ENCODE data around the gene LSM5.

The LSM5 gene

GRCh38 chr7:32490127-32490796 lies at the start of gene LSM5:
Gene LSM5 (minus strand): TSS chr7:32490380. CDS start chr7:32490365, 15 bp downstream.
- peak; percentile 84 for DNase-seq (ENCODE audit: low read depth, low spot score)

DNA sequence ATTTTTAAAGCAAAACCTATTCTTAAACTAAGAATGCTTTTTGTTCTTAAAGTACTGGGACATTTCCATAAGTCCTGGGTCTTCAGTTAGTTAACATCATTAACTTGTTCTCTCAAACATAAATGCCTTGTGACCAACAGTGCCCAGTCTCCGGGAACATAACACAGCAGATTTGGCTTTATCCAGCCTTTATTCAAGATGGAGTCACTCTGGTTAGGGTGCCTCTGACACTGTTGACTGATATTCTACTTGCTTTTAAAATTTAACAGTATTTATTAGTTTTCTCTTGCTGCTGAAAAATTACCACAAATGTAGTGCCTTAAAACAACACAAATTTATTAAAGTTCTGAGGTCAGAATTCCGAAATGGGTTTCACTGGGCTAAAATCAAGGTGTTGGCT lies 49.2 kb upstream of the LSM5 start:
- DNase-seq (ENCODE audit: low read depth, low spot score), result no peak

DNA sequence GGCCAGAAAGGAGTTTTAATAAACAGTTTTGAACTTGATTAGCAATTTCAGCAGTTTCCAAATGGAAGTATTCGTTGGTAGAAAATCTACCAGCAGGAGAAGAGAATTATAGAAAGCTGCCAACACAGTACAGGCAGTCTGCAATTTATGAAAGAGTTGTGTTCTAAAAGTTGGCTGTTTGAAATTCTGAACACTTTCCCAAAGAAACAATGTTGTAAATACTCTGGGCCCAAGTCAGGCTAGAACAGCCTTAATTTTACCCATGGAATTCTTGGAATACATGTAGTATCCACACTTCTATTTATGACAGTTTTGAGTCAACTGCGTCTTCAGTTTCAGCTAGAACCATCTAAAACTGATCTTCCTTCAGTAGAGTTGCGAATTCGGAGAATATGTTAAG lies 47.6 kb upstream of the LSM5 start:
- no peak for DNase-seq (ENCODE audit: low read depth, low spot score)

DNA sequence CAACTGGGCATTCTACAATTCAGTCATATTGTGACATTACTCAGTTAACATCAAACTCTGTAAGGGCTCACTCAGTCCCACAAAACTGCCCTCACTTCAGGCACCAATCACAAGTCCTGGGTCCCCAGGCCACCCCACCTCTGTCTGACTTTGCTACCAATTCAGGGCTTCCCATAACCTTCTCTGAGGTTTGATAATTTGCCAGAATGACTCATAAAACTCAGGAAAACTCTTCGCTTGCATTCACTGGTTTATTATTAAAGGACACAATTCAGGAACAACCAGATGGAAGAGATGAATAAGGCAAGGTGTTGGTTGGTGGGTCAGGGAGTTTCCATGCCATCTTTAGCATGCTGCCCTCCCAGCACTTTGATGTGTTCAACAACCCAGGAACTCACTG lies 46.4 kb upstream of the LSM5 start:
- DNase-seq (ENCODE audit: low read depth, low spot score), result no peak

DNA sequence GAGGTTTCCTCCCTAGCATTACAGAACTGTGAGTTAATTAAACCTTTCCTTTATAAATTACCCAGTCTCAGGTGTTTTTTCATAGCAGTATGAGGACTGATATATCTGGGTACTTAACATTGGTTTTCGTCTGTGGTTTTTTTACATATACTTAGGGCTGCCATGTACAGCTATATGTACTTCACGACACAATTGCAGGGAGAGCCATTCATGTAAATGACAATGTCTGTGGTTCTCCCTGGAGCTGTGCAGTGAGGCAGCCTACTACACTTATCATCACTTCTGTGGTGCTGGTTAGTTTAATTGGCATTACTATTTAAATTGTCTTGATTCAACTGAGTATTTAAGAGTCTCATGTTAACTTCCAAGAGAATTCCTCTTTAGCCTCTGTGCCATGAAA lies 45.8 kb upstream of the LSM5 start:
- DNase-seq (ENCODE audit: low read depth, low spot score), result no peak

- DNase-seq (ENCODE audit: low read depth, low spot score), result no peak
These were observed 45.1 kb upstream of the LSM5 start for GRCh38 chr7:32535162-32535702.

DNA sequence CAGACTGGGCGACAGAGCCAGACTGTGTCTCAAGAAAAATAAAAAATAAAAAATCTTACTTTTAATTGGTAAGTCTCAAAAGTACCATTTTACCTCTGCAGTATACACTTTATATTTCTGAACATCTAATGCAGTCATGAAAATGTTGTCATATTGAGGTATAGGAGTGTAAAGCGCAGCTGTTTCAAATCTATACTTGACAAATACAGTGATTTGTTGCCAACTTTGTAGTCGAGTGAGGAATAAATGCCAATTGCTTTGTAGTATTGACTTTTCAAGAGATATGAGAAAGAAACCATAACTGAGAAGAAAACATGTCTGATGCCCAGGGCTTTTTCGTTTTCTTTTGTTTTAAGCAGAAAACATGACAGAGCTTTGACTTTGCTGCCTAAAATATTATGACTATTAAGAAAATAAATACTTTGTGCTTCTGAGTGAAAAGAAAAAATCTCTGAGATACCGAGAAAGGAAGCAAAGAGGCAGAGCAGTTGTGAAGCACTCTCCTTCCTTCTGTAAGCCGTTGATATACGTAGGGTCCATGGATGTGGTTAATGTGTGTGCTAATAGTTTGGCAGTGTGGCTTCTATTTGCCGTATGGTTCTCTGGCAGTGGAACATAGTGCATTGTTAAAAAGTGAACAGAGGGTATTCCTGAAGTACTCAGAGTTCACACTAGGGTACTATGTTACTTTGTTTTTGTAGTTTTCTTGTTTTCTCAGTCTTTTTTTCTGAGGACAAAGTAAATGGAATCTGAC lies 43.3 kb upstream of the LSM5 start:
- no peak for DNase-seq (ENCODE audit: low read depth, low spot score)

DNA sequence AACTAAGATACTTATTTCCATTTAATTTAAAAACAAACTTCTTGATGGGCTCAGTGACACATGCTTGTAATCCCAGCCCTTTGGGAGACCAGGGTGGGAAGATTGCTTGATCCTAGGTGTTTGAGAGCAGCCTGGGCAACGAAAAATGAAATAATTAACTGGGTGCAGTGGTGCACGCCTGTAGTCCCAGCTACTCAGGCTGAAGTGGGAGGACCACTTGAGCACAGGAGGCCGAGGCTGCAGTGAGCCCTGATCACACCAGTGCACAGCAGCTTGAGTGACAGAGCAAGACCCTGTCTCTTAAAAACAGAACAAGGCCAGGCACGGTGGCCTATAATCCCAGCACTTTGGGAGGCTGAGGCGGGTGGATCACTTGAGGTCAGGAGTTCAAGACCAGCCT lies 42.5 kb upstream of the LSM5 start:
- DNase-seq (ENCODE audit: low read depth, low spot score), result no peak

DNA sequence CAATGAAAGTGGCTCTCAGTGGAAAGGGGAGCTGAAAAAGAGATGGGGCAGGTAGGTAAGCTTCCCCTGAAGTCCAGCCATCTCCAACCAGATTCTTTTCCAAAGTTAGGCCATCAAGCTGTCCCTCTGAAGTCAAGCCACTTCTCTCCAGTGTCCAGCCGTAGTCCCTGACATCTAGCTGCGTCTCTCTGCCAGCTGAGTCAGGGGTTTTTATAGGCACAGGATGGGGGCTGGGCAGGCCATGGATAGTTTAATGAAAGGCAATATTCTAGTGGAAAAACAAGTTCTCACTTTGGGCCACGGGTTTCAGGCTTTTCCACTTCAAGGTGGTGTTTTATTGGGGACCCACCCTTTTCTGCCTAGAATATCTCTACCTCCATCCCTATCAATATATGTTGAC lies 41.9 kb upstream of the LSM5 start:
- DNase-seq (ENCODE audit: low read depth, low spot score), result no peak

GRCh38 chr7:32531402-32531801 lies 41.2 kb upstream of the LSM5 start:
- DNase-seq (ENCODE audit: low read depth, low spot score), result no peak

DNA sequence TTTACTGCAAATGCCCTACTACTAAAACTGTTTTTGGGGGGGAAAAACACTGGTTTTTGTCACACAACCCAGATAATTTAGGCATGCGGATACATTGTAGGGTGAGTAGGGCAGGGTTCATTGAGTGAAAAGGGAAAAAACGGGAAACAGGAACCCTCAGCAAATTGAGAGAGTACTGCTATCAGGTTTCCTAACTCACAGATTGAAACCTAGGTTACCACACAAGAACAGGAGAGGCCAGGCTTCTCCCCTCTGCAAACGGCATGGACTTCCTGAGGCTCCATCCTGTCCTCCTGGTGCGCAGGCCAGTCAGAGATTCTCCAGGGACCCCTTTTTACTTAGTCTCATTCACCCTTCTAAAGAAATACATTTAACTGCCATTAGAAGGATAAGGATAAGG lies 35.7 kb upstream of the LSM5 start:
- DNase-seq (ENCODE audit: low read depth, low spot score), result no peak

GRCh38 chr7:32524631-32525030 lies 34.5 kb upstream of the LSM5 start:
- no peak for DNase-seq (ENCODE audit: low read depth, low spot score)

DNA sequence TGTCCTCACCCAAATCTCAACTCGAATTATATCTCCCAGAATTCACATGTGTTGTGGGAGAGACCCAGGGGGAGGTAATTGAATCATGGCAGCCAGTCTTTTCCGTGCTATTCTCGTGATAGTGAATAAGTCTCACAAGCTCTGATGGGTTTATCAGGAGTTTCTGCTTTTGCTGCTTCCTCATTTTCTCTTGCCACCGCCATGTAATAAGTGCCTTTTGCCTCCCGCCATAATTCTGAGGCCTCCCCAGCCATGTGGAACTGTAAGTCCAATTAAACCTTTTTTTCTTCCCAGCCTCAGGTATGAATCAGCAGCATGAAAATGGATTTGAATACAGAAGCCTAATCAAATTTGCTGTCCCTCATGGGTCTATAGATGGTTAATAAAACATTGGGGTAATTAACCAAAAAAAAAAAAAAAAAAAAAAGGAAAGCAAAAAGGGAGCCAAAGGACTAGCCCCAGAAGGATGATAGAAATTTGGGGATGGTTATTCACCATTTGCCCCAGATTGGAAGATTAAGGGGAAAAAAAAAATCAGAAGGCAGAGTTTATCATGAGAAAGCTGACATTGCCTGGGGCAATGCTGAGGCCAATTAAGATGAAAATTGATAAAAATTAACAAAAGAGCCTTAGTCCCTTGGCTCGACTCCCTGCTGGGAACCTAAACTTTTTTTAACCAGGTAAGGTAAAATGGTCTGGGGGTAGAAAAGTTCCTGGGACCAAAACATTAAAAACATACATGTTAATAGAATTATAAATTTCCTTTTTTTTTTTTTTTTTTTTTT lies 32.8 kb upstream of the LSM5 start:
- no peak for DNase-seq (ENCODE audit: low read depth, low spot score)

DNA sequence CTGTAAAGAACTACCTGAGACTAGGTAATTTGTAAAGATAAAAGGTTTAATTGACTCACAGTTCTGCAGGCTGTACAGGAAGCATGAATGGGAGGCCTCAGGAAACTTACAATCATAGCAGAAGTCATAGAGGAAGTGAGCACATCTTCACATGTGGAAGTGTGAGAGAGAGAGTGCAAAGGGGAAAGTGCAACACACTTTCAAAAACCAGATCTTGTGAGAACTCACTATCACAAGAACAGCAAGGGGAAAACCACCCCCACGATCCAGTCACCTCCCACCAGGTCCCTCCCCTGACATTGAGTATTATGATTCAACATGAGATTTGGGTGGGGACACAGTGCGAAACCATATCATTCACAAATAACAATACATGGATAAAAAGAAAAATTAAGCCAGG lies 29.6 kb upstream of the LSM5 start:
- no peak for DNase-seq (ENCODE audit: low read depth, low spot score)

GRCh38 chr7:32518534-32519140 lies 28.5 kb upstream of the LSM5 start:
- DNase-seq (ENCODE audit: low read depth, low spot score), result no peak

DNA sequence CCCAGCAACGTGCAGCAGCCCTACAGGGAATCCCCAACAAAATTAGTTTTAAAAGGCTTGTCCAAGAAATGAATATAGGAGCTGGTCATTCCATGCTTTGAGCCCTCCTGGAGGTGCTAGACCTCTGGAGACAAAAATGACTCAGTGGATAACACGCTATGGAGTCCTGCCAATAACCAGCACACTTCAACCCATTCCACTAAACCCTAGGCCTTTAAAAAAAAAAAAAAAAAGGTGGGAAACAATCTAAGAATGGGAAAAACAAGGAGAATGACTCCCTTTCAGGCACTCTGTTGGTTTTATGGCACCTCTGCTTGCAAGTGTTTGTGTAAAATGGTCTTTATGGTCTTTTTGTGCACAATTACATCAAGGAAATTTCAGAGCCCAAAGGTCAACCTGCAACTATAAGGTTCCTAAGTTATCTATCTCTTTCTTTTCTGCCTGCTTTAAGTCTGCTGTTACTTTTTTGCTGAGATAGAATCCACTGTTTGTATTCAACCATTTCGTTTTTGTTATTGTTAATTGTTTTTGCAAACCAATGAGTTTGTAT lies 26.4 kb upstream of the LSM5 start:
- no peak for DNase-seq (ENCODE audit: low read depth, low spot score)

DNA sequence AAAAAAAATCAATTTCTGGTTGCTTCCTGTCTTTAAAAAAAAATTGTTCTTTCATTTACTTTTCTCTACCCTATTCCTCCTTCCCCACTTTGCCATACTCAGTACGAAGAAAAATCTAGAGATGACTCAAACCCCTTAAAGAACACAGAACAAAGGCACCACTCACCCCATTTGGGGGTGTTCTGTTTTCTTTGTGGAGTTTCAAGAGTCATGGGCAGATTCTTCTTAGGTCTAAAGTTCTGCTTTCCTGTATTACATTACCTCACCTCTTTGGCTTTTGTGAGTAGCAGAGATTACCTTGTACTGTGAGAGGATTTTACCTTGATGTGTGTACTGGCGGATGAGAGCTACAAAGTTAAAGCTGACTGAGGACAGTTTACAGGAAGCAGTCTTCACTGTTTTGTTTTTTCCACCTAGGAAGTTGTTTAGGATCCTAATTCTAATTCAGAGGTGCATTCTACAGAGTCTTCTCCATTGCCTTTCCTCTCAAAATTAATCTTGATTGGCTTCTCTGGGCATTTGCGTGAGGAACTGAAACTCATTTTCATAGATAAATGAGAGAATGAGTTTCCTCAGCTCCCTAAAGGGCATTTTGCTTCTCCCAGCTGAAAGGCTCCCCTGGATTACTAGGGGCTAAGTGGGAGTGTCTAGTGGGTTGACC lies 25.8 kb upstream of the LSM5 start:
- no peak for DNase-seq (ENCODE audit: low read depth, low spot score)

DNA sequence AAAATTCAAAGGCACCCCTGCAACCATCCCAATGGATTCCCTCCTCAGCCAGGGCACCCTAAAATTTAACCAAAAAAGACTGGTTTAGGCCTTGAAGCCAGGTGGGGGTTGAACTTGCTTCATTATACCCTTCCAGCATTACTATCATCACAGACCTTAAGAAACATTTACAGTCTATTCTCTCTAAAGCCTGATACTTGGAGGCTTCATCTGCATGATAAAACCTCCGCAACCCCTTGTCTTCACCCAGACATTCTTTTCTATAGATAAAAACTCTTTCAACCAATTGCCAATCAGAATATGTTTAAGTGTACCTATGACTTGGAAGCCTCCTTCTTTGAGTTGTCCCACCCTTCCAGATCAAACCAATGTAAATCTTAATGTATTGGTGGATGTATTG lies 23.0 kb upstream of the LSM5 start:
- no peak for DNase-seq (ENCODE audit: low read depth, low spot score)

DNA sequence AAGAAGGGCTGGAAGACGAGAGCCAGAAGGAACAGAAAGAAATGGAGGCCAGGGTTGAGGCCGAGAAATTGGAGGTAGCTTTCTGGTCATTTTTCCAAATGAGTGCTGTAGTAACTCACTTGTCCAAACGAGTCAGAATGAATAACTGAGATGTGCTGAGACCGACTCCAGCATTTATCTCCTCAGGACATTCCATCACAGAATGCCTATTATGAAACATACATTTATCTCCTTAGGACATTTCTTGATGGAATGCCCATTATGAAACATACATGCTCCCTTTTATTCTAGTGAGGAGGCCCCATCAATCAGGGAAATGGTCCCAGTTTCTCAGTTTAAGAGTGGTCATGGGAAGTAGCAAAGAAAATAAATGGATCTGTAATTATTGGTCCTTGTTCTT lies 21.6 kb upstream of the LSM5 start:
- no peak for DNase-seq (ENCODE audit: low read depth, low spot score)

DNA sequence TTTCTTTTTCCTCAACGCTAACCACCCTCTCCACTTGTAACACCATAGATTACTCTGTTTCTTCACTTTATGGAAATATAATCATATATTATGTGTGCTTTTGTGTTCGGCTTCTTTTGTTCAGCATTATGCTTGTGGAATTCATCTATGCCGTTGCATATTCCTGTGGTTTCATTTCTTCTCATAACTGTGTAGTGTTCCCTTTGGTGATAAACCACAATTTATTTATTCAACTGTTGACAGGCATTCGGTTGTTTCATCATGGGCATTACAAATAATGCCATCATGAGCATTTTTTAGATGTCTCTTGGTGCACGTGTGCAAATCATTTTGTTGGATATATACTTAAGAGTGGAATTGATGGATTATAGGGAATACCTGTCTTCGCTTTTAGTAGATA lies 17.2 kb upstream of the LSM5 start:
- no peak for DNase-seq (ENCODE audit: low read depth, low spot score)
